Activated CD4-positive, alpha-beta T cell treated with anti-CD3 and anti-CD28 coated beads for 36 hours (primary cell): ENCODE measurements around the gene THEM4. TPM values are rescaled to one million over a fixed set of nuclear protein-coding genes. Genes with fewer than 3 reads are reported as not detected.

Experiments used
- ATAC-seq: fragments of 200-7000 bp; cut with Tn5 transposase; one replicate; pipeline ENCODE4 v1.10.0; 2021; ENCODE audit warnings: mild to moderate bottlenecking, moderate library complexity
- CTCF ChIA-PET: fragments of 350-600 bp; sonication (Branson Sonifier 250); formaldehyde crosslinking; loops from one replicate; lab custom pipeline; 2021; ENCODE audit warnings: antibody characterized with exemption; lab: Charles Lee
- POLR2A ChIA-PET: fragments of 350-600 bp; sonication (Branson Sonifier 250); formaldehyde crosslinking; loops from one replicate; lab custom pipeline; 2021; ENCODE audit warnings: antibody characterized with exemption, inconsistent platforms; lab: Charles Lee
- DNase-seq: peaks from one replicate; pipeline ENCODE4 v3.0.0-alpha.2; 2020
- H3K27ac Mint-ChIP-seq: one replicate; pipeline ENCODE4 v1.8.0; 2021; ENCODE audit warnings: mixed read lengths
- H3K27me3 Mint-ChIP-seq: one replicate; pipeline ENCODE4 v1.8.0; 2021; ENCODE audit warnings: mixed read lengths
- H3K36me3 Mint-ChIP-seq: one replicate; pipeline ENCODE4 v1.8.0; 2021; ENCODE audit warnings: low read depth, mixed read lengths
- H3K4me1 Mint-ChIP-seq: one replicate; pipeline ENCODE4 v1.8.0; 2021; ENCODE audit warnings: mixed read lengths
- H3K4me3 Mint-ChIP-seq: one replicate; pipeline ENCODE4 v1.8.0; 2021; ENCODE audit warnings: mild to moderate bottlenecking, moderate library complexity, mixed read lengths
- H3K9me3 Mint-ChIP-seq: one replicate; pipeline ENCODE4 v1.8.0; 2021; ENCODE audit warnings: low read depth, mixed read lengths
- intact Hi-C, 2 experiments: fragments of 100-400 bp; cut with DNase I in 1 of 2; cut with micrococcal nuclease in 1 of 2; formaldehyde crosslinking; loops; one replicate each; pipeline versions ENCODE4 v1.14.2 to v1.15.1; 2022 to 2024; cut with DNase I, micrococcal nuclease
- total RNA-seq, 2 experiments: library from RNA; stranded (reverse); gene quantifications; one replicate each; pipeline ENCODE4 v1.2.3, GENCODE V29; 2021

THEM4 gene
- total RNA-seq, 2 experiments from 2014 or later = 23.9 to 26.0 TPM

DNA sequence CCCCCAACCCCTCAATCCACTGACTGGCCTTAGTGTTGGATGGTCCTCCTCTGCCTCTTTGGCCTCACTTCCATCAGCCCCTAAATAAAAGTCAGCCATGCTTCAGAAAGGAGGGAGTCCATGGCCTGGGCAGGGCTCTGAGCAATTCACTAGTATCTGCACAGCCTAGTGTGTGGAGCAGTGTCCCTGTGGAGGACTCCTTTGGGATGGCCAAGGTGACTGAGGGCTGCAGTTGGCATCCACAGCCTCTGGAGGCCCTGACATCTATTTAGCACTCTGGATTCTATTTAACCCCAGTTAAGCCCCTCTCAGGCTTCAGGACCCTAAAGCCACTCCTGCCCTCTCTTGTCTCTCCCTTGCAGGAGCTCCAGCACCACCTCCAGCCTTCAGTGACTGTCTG lies 59.4 kb downstream of the THEM4 start:
- peaks cover 29% of the 10 kb centered on the region for H3K36me3 Mint-ChIP-seq
- no peaks in the 10 kb centered on the region for H3K27me3 Mint-ChIP-seq
- DNase-seq (no peak), ATAC-seq (no peak)
- peaks cover 34% of the 10 kb centered on the region for H3K4me1 Mint-ChIP-seq
- POLR2A ChIA-PET = no interaction called here
- no peaks in the 10 kb centered on the region for H3K9me3 Mint-ChIP-seq
- CTCF ChIA-PET = no interaction called here
- intact Hi-C loops = loop anchor here in 1 of 2 experiments (5.0 kb wide), 1 partner anchor 92 kb away; no protein-coding TSS in a partner anchor
- H3K27ac Mint-ChIP-seq = peak overlapping the region; percentile 85
- H3K4me3 Mint-ChIP-seq = no peak overlapping the region

DNA sequence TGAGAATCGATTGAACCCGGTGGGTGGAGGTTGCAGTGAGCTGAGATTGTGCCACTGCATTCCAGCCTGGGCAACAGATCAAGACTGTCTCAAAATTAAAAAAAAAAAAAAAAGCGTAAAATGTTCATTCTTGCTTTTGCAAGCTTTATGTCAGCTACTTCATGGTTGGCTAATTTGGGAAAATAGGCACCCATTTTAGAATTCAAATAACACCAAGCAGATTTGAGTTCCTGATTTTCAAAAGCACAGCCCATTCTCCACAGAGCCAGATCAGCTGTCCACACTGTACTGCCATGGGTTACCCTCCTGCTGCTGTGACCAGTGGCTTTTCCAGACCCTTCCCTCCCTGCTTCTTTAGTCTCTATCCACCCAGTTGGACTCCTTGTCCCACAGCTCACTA lies 60.2 kb downstream of the THEM4 start:
- DNase-seq (no peak), ATAC-seq (no peak)
- POLR2A ChIA-PET = interaction anchor here (0.6 kb wide), 1 partner anchor 56 kb away, joined by 3 read pairs; no protein-coding TSS in a partner anchor
- intact Hi-C loops = loop anchor here in 1 of 2 experiments (5.0 kb wide), 1 partner anchor 93 kb away; no protein-coding TSS in a partner anchor
- Mint-ChIP-seq H3K27ac (peak overlapping the region; percentile 85), H3K27me3 (no peaks in the 10 kb centered on the region), H3K4me1 (peaks cover 34% of the 10 kb centered on the region), H3K4me3 (no peak overlapping the region), H3K9me3 (no peaks in the 10 kb centered on the region), H3K36me3 (peaks cover 35% of the 10 kb centered on the region)
- CTCF ChIA-PET = interaction anchor here (0.6 to 3.2 kb wide), 6 partner anchors 9 to 151 kb away, joined by 3 to 18 read pairs (median 4); partner anchors contain the start of genes C2CD4D and MRPL9

DNA sequence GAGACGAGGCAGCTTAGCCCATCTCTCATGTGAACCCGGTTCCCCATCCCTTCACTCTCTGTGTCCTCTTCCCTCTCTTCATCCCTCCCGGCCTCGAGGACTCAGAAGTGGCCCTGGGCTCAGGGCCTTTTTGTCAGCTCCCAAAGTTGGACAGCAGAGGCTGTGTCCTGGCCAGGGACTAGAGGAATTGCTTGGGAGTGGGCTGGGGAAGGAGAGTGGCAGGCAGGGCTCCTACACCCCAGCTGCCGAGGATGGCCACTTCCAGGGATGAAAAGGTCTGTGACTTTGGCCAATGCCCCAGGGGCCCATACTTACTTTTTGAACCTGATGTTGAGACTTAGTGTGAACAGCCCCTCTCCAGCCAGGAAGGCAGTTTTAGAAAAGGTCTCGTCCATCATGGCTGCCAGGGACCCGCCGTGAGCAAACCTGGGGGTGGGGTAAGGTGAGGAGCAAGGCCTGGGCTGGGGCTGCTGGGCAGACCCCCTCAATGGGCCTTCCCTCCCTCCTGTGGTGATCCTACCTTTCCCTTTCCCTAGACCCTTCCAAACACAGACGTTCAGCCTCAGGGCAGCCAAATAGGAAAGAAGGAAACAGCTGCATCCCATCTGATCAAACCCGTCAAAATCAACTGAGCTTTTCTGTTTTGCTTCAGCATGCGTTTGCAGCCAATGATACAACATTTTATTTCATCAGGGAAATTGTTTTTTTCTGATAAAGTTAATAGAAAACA lies 61.3 kb downstream of the THEM4 start:
- Mint-ChIP-seq H3K27ac (peak overlapping the region; percentile 82), H3K4me1 (peaks cover 34% of the 10 kb centered on the region), H3K27me3 (no peaks in the 10 kb centered on the region), H3K9me3 (no peaks in the 10 kb centered on the region), H3K4me3 (no peak overlapping the region), H3K36me3 (peaks cover 35% of the 10 kb centered on the region)
- POLR2A ChIA-PET = no interaction called here
- ATAC-seq = no peak
- CTCF ChIA-PET = interaction anchor here (0.5 to 3.2 kb wide), 10 partner anchors 8 to 152 kb away, joined by 3 to 18 read pairs (median 4); partner anchors contain the start of genes C2CD4D, MRPL9 and THEM4
- intact Hi-C loops = loop anchor here in 1 of 2 experiments (5.0 kb wide), 1 partner anchor 94 kb away; no protein-coding TSS in a partner anchor
- no peak for DNase-seq

DNA sequence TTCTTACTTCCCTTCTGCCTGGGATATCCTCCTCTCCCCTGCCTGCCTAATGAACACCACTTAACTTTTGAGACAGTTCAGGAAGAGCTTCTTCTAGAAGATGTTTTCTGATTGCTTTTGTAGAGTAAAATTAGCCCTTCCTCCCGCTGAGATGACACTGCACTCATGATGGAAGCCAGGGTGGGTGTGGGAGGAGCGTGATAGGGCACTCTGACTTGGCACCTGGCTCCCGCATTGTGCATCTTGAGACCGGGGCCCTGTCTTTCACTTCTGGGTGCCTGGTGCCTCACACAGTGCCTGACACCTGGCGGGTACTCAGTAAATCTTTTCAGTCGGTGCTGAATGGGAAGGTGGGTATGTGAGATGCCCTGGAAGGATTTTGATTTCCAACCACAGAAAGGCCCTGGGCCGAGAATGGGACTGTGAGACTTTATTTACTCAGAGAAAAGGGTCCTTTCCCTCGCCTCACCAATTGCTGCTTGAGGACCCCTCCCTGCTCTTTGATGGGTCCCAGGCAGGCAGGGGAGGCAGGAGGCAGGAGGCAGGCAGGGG lies 62.5 kb downstream of the THEM4 start:
- no peaks in the 10 kb centered on the region for H3K27me3 Mint-ChIP-seq
- CTCF ChIA-PET = interaction anchor here (0.6 to 3.2 kb wide), 8 partner anchors 10 to 715 kb away, joined by 3 to 19 read pairs (median 3); partner anchors contain the start of gene TDRKH
- peak overlapping the region; percentile 0 for H3K4me3 Mint-ChIP-seq
- ATAC-seq = peak; percentile 53
- peak overlapping the region; percentile 78 for H3K27ac Mint-ChIP-seq
- no peaks in the 10 kb centered on the region for H3K9me3 Mint-ChIP-seq
- peaks cover 34% of the 10 kb centered on the region for H3K4me1 Mint-ChIP-seq
- intact Hi-C loops = loop anchor here in 1 of 2 experiments (5.0 kb wide), 1 partner anchor 96 kb away; no protein-coding TSS in a partner anchor
- POLR2A ChIA-PET = interaction anchor here (0.8 to 1.3 kb wide), 3 partner anchors 10 to 403 kb away, joined by 4 to 5 read pairs (median 4); no protein-coding TSS in a partner anchor
- peak; percentile 68 for DNase-seq
- H3K36me3 Mint-ChIP-seq = peaks cover 38% of the 10 kb centered on the region

DNA sequence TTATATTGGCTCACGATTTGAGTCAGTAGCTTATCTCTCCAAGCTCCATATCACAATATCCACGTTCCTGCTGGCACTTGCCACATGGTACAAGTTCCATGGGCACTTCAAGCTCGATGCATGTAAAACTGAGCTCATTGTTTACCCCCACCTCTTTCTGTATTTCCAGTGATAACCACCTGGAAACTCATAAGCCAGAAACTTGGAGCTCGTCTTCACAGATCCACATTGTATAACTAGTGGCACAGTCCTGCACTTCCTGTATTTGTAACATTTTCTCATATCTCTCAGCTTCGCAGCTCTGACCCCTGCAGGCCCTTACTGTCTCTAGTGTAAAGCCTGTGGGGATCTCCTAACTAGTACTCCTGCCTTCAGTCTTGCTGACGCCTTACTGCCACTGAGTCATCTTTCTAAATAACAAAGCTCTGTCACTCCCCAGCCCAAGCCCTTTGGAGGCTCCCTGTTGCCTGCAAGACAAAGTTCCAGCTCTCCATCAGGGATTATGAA lies 63.2 kb downstream of the THEM4 start:
- peaks cover 40% of the 10 kb centered on the region for H3K36me3 Mint-ChIP-seq
- ATAC-seq = peak; percentile 80
- no peaks in the 10 kb centered on the region for H3K9me3 Mint-ChIP-seq
- ChIA-PET POLR2A (interaction anchor here (0.8 to 1.3 kb wide), 4 partner anchors 10 to 402 kb away, joined by 3 to 5 read pairs (median 4); no protein-coding TSS in a partner anchor), CTCF (interaction anchor here (0.6 to 3.2 kb wide), 9 partner anchors 10 to 715 kb away, joined by 3 to 19 read pairs (median 3); partner anchors contain the start of gene TDRKH)
- no peaks in the 10 kb centered on the region for H3K27me3 Mint-ChIP-seq
- H3K4me1 Mint-ChIP-seq = peaks cover 34% of the 10 kb centered on the region
- DNase-seq = peak; percentile 65
- H3K4me3 Mint-ChIP-seq = peak overlapping the region; percentile 0
- intact Hi-C loops = loop anchor here in 1 of 2 experiments (5.0 kb wide), 1 partner anchor 96 kb away; no protein-coding TSS in a partner anchor
- H3K27ac Mint-ChIP-seq = peak overlapping the region; percentile 78

DNA sequence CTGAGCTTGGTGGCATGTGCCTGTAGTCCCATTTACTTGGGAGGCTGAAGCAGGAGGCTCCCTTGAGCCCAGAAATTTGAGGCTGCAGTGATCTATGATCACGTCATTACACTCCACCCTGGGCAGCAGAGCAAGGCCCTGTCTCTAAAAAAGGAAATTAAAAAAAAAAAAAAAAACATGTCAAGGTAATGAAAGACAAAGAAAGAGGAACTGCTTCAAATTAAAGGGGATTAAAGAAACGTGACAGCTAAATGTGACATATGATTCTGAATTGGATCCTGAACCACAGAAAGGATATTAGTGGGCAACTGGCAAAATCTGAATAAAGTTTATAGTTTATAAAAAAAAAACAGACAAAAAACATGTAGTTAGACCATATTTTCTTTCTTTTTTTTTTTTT lies 65.9 kb downstream of the THEM4 start:
- peaks cover 35% of the 10 kb centered on the region for H3K4me1 Mint-ChIP-seq
- H3K27me3 Mint-ChIP-seq = no peaks in the 10 kb centered on the region
- H3K27ac Mint-ChIP-seq = no peak overlapping the region
- POLR2A ChIA-PET = interaction anchor here (0.5 kb wide), 1 partner anchor 278 kb away, joined by 3 read pairs; no protein-coding TSS in a partner anchor
- CTCF ChIA-PET = interaction anchor here (0.7 kb wide), 1 partner anchor 41 kb away, joined by 3 read pairs; no protein-coding TSS in a partner anchor
- peaks cover 31% of the 10 kb centered on the region for H3K36me3 Mint-ChIP-seq
- H3K9me3 Mint-ChIP-seq = no peaks in the 10 kb centered on the region
- no peak overlapping the region for H3K4me3 Mint-ChIP-seq
- no peak for ATAC-seq
- intact Hi-C loops = loop anchor here in 1 of 2 experiments (5.0 kb wide), 1 partner anchor 159 kb away; no protein-coding TSS in a partner anchor
- DNase-seq = no peak

DNA sequence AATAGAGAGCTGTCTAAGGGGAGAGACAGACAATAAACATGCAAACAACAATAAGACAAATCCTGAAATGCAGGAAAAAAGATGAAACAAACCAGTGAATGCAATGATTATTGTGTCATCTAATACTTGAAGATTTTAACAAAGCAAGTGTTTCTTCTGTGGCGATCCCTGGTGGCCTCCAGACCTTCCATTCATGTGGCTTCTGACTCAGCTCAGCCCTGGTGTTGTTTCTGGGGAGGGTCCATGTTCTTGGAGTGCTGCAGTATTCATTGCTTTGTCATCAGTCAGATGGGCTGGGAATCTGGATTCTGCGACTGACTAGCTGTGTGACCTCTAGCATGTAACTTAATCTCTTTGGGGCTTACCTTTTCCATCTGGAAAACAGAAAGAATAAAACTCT lies 68.2 kb downstream of the THEM4 start:
- ChIA-PET CTCF (interaction anchor here (0.6 to 2.3 kb wide), 3 partner anchors 7 to 97 kb away, joined by 3 to 9 read pairs (median 3); partner anchors contain the start of gene MRPL9), POLR2A (no interaction called here)
- Mint-ChIP-seq H3K27ac (no peak overlapping the region), H3K27me3 (no peaks in the 10 kb centered on the region), H3K4me1 (peaks cover 34% of the 10 kb centered on the region), H3K9me3 (no peaks in the 10 kb centered on the region), H3K4me3 (no peak overlapping the region), H3K36me3 (peaks cover 25% of the 10 kb centered on the region)
- ATAC-seq (no peak), DNase-seq (no peak)
- intact Hi-C loops = loop anchor here in 1 of 2 experiments (5.0 kb wide), 1 partner anchor 161 kb away; no protein-coding TSS in a partner anchor

DNA sequence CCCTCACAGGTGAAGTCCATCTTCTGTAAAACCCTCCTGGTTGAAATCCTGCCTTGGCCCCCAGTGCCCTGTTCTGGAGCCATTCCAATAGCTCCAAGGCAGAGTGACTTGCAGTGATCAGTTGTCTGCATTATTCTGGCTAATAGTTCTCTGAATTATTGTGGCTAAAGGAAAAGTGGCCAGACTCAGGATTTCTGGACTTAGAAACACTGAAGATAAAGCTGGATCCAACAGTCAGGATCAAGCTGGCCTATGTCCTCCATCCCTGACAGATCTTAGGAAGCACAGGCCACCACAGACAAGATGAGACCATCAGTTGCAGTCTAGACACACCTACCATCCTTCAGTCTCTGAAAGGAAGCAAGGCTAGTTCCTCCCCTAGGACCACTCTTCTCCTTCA lies 68.9 kb downstream of the THEM4 start:
- Mint-ChIP-seq H3K4me1 (peaks cover 33% of the 10 kb centered on the region), H3K36me3 (peaks cover 21% of the 10 kb centered on the region), H3K27ac (peak overlapping the region; percentile 86), H3K4me3 (peak overlapping the region; percentile 72), H3K27me3 (no peaks in the 10 kb centered on the region), H3K9me3 (no peaks in the 10 kb centered on the region)
- ChIA-PET CTCF (interaction anchor here (0.5 to 2.3 kb wide), 3 partner anchors 8 to 247 kb away, joined by 3 to 9 read pairs (median 3); no protein-coding TSS in a partner anchor), POLR2A (interaction anchor here (0.7 kb wide), 1 partner anchor 1809 kb away, joined by 3 read pairs; no protein-coding TSS in a partner anchor)
- intact Hi-C loops = loop anchor here in 1 of 2 experiments (5.0 kb wide), 1 partner anchor 162 kb away; no protein-coding TSS in a partner anchor
- DNase-seq (no peak), ATAC-seq (no peak)

DNA sequence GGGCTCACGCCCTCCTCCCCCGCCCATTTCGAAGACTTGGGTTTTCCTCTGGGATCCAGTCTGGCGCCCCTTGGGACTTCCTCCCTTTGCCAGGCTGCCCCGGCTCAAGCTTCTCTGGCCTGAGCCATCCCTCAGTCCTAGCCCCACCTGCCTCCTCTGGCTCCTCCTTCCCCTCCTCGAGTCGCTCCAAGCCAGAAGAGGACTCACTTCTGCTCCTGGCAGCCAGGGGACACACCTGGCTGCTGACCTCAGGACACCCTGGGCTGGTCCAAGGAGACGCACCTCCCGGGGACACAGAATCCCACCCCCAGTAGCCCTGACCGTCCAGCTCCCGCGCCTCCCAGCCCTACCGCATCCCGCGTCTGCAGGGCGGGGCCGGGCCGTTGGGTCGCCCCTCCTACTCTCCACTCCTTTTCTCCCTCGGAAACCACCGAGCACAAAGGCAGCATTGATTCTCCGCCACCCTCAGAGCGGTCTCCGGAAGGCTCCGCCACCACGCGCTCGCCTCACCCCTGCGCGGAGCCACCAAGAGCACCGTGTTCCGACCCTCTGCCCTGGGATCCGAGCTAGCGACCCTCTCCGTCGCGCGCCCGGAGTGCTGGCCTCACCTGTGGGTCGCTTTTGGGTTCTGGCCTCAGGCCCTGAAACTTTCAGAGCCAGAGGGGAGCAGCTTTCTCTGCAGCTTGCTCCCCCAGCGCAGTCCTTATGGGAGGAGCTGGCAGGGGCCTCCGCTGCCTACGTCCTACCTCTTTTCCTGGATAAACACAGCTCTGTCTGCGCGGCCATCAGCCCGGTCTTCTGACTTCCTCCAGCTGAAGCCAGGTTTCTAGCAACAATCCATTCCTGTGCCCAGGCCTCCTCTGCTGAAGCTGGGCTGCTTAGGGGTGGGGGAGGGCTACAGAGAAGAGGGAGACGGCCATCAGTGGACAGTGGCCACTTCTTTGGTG lies 69.6 kb downstream of the THEM4 start, which contains the start of gene C2CD4D:
TSS of gene C2CD4D (minus strand) at position 364 of the 947 bp plus-strand sequence. CDS start 831 bp downstream, outside the sequence.
- ChIA-PET POLR2A (interaction anchor here (0.7 kb wide), 1 partner anchor 1809 kb away, joined by 3 read pairs; no protein-coding TSS in a partner anchor), CTCF (interaction anchor here (0.5 to 2.3 kb wide), 3 partner anchors 9 to 246 kb away, joined by 3 to 9 read pairs (median 3); no protein-coding TSS in a partner anchor)
- intact Hi-C loops = loop anchor here (1.0 to 5.0 kb wide), 10 partner anchors 49 to 512 kb away; partner anchors contain the start of genes THEM4 (in 2 of the 2), MRPL9 (in 1 of the 2), PI4KB (in 1 of the 2) and POGZ (in 1 of the 2)
- Mint-ChIP-seq H3K9me3 (no peaks in the 10 kb centered on the region), H3K27me3 (no peaks in the 10 kb centered on the region), H3K27ac (peak within 1 kb of the TSS; percentile 86), H3K4me1 (peaks cover 37% of the 10 kb centered on the region), H3K36me3 (peaks cover 14% of the 10 kb centered on the region), H3K4me3 (peak within 1 kb of the TSS; percentile 72)
- ATAC-seq = peak; percentile 76
- DNase-seq = peak; percentile 84
